ENCODE results near the gene TICAM1.
"Not testable (repeated sequence)": the region's sequence is repeated elsewhere in the genome, so short reads cannot be mapped to it uniquely, and the experiment has no call there.

The TICAM1 gene

DNA sequence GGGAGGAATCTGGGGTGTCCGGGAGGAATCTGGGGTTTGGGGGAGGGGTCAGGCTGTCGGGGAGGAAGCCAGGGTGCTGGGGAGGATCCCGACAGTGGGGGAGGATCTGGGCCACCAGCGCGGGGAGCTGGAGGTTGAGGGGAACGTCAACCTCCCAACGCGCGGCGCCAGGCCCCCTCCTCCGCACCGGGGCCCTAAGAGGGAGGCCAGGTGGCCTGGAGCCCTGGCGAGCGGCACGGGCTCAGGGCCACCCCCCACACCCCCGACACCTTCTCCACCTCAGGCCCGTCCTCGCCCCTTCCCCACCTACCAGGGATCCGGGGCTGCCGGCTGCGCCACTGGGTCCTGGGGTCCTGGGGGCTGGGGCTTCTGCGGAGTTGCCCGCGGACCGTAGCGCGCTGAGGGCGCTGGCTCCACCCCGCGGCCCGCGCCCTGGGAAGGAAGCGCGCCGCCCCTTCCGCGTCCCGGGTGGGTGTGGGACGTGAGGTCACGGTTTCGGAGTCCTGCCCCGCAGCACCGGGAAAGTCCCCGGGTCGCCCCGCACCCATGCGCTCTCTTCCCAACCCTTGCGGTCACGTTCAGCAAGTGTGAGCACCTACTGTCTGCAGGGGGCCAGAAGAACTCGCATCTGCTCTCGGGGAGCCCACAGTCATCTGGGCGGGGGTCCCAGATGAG is at the start of gene TICAM1:
TICAM1 (minus strand) TSS at position 409 of the 675 bp plus-strand sequence. CDS start 13,335 bp downstream, outside the sequence.
- DNase-seq = peak; percentile 89 to 90

DNA sequence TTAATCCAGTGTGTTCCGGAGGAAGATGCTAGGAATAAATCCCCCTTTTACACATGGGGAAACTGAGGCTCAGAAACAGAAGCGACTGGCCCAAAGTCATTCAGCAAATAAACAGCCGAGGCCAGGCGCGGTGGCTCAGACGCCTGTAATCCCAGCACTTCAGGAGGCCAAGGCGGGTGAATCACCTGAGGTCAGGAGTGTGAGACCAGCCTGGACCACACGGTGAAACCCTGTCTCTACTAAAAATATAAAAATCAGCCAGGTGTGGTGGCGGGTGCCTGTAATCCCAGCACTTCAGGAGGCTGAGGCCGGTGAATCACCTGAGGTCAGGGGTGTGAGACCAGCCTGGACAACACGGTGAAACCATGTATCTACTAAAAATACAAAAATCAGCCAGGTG is 47.5 kb upstream of the TICAM1 start:
- no peak for DNase-seq

DNA sequence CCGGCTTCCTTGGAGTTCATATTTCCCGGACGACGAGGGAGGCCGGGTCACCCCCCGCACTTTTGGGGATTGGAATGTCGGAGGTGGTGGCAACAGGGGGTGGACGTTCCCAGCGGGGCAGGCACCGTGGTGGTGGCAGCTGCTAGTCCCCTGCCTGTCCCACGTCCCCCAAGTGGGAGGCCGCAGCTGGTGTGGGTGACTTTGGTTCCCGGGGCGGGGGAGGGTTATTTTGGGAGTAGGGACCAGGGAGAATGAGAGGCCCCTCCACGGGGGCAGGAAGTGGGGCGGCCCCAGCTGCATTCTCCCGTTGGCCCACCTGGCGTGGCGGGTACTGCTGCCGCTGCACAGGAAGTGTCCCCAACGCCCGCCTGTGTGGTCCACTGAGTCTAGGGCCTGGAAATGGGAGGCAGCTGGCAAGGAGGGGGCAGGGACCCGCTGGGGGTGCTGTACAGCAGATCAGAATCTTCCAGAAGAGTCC is 47.0 kb upstream of the TICAM1 start:
- no peak for DNase-seq

DNA sequence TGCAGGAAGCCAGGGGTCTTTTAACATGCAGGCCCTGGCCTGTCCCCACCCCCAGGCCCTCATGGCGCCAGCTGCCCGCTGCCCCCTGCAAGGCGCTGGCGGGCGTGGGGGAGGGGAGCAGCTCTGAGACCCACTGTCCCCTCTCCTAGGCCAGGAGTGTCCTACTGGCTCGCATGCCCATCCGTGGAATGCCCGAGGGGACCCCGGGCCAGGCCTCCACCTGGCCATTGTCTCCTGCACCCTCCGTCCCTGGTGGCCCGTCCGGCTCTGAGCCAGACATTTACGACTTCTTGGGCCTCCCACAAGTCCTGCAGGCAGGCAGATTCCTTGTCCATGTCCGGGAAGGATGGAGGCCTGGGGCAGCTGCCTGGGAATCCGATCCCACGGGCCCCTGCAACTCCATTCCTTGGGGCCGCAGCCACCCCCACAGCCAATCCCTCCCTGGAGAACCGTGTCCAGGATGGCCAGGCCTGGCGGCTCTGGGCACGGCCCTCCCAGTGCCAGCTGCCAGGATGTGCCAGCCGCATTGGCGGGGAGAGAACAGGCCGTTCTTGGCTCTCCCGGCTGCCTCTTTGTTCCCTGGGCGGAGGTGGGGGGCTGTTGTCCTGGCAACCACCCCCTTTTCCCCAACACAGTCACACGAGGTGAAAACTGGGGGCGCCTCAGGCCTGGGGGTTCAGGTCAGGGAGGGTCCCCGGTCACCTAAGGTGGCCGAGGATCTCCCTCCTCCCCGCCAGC is 46.4 kb upstream of the TICAM1 start:
- DNase-seq = no peak

DNA sequence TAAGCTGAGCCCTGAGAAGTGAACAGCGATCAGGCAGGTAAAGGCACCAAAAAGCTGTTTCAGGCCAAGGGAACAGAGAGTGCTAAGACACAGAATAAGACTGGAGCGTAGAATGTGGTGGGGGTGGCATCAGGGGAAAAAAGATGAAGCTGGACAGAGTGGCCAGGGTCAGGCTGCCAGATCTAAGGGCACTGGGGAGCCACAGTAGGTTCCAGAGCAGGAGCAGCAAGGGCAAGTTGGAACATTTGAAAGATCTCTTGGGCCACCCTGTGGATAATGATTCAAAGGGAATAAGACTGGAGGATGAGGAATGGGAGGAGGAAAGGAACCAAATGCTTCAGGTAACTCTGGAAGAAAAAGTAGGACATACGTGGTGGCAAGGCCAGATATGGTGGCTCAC is 42.4 kb upstream of the TICAM1 start:
- DNase-seq = no peak

DNA sequence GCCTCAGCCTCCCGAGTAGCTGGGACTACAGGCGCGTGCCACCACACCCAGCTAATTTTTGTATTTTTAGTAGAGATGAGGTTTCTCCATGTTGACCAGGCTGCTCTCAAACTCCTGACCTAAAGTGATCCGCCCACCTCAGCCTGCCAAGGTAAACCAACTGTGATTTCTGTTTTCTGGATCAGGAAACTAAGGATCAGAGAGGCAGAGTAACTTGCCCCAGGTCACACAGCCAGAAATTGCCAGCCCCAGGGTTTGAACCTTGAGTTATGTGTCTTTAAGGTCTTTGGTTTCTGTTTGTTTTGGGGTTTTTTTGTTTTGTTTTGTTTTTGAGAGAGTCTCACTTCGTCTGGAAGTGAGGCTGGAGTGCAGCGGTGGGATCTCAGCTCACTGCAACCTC is 40.2 kb upstream of the TICAM1 start:
- no peak for DNase-seq

DNA sequence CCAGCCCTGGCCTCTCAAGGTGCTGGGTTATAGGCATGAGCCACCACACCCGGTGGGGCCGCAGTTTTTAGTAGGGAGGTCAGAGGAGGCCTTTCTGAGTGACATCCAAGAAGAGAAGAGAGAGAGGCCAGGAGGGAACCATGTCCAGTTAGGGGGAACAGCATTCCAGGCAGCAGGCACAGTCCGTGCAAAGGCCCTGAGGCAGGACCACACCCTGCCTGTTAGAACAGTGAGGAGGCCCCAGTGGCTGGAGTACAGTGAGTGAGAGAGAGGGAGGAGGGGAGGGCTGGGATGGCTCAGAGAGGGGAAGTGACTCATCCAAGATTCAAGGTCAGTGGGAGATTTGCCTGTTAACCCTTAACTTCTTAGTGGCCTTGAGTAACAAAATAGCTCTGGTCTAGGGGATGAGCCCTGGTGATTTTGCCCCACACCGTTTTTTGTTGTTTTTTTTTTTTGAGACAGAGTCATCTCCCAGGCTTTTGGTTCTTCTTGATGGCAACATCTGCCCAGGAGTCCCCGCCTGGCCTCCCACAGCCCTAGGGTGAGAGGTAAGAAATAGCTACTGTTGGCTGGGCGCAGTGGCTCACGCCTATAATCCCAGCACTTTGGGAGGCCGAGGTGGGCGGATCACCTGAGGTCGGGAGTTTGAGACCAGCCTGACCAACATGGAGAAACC is 38.7 kb upstream of the TICAM1 start:
- peak in 1 of 2 donors; percentile 68 for DNase-seq

DNA sequence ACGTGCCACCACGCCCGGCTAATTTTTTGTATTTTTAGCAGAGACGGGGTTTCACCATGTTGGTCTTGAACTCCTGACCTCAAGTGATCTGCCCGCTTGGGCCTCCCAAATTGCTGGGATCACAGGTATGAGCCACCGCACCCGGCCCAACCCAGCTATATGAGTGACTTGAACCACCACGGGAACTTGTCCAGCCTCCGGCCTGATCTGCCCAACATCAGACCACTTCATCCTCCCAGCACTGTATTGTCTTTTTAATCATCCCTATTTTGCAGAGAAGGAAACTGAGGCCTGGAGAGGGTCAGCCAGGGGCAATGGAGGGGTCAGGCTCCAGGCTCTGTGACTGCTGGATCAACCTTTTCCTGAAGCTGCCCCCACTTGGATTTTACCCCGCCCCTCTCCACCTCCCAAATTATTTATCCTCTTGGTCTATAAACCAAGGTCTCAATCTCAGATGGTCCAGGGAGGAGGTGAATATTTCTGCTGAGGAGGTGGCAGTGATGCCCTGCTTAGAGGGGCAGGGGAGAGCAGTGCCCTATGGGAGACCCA is 36.8 kb upstream of the TICAM1 start:
- DNase-seq = no peak

DNA sequence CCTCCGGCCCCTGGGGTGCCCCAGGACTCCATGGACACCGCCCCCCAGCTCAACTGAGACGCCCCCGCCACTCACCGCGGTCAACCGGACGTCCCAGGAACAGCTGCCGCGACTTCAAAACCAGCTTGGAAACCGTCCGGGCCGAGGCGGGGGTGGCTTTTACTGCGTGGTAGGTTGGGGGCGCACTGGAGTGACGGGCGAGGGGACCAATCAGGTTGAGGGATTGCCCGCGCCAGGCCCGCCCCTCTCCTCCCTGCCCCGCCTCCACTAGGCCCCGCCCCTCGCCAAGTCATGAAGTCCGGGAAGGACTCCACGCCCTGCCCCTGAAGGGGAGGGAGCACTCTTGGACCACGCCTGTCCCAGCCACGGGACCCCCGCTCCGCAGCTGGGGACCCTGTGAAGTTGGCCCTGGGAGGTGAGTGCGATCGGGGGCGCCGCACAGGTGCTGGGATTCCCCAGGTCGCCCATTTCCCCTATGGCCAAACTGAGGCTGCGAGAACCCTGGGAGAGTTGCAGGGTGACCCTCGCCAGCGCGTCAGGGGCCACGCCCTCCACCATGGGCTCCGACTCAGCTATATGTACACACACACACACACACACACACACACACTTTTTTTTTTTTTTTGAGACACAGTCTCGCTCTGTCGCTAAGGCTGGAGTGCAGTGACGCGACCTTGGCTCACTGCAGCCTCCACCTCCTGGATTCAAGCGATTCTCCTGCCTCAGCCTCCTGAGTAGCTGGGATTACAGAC is 36.2 kb upstream of the TICAM1 start, which contains the start of gene PLIN3:
PLIN3 (minus strand) TSS at position 134 of the 752 bp plus-strand sequence. CDS start 6,273 bp downstream, outside the sequence.
- peak; percentile 89 to 91 for DNase-seq

DNA sequence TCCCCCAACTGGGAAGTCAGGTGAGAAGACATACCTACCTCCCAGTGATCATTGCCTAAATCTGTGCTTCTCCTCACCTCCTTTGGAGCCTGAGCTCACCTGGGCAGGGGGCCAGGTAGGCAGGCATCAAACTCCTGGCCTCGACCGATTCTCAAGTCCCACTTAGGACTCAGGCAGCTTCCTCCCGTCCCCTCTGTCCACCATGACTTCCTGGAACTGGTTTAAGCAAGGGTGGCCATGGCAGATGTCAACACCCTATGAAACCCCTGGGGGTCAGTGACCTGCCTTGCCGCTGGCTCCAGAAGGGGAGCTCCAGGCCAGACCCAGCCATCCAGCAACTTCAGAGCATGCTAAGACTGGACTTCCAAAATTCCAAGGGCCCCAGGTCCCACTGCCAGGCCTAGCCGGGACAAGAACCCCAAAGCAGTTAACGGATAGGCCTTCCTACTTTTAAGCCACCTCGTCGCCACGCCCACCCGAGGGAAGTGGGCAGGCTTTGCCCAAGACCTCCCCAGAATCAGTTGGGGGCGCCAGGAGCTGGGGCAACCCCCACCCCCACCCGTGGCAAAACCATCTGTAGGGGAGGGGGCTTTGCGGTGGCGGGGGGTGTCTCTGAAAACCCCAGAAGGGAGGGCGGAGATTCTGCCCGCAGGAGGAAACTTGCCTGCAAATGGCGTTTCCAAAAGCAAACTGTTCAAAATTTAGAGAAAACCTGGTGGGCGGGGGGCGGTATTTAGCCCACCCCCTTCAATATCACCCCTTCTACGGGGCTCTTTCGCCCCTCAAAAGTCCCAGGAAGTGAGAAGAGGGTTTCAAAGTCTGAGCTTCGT is 35.3 kb upstream of the TICAM1 start:
- peak; percentile 55 to 59 for DNase-seq

DNA sequence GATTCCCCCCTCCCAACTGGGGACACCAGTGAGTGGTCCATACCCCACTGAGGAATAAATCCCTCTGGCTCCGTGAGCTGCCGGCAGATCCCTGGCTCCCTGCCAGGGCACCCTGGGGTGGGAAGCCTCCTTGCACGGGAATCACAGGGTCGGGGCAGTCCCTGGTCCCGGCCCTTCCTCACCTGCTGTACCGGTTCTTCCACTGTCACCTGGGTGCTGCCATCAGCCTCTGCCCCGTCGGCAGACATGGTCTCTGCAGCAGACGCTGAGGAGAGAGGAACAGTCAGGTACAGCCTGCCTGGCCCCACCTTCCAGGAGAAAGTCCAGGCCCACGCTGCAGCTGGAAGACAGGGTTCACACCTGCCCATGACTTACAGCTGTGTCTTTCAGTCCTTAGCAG is 29.6 kb upstream of the TICAM1 start:
- no peak for DNase-seq

DNA sequence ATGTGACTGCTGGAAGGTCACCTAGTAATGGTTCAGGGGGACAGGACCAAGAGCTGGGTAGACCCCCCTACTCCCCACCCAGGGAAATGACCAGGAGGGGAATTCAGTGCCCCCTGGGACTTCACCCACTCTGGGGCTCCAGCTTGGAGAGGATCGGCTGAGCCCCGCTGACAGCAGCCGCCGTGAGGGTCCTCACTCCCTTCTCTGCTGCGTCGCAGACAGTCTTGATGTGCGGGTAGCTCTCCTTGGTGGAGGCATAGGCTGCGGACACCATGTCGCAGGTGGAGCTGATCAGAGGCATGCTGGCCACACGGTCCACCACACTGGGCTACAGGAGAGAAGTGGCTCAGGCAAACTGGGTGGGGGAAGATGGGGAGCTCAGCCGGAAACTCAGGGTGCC is 28.2 kb upstream of the TICAM1 start:
- no peak for DNase-seq

DNA sequence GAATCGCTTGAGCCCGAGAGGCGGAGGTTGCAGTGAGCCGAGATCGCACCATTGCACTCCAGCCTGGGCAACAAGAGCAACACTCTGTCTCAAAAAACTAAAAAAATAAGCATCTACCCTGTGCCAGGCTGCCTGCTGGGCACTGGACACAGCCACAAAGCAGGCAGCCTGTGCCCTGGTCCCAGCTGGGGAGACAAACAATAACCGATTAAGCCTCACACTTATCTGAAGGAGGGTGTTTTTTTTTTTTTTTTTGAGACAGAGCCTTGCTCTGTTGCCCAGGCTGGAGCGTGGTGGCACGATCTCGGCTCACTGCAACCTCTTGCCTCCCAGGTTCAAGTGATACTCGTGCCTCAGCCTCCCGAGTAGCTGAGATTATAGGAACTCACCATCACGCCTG is 25.0 kb upstream of the TICAM1 start:
- DNase-seq = not testable (repeated sequence)

DNA sequence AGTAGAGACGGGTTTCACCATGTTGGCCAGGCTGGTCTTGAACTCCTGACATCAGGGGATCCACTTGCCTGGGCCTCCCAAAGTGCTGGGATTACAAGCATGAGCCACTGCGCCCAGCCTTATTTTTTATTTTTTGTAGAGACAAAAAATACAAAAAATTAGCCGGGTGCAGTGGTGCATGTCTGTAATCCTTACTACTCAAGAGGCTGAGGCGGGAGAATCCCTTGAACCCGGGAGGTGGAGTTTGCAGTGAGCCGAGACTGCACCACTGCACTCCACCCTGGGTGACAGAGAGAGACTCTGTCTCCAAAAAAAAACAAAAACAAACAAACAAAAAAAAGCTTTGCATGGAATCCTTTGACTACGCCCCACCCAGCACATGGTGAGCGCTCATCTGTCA is 22.0 kb upstream of the TICAM1 start:
- DNase-seq = not testable (repeated sequence)

DNA sequence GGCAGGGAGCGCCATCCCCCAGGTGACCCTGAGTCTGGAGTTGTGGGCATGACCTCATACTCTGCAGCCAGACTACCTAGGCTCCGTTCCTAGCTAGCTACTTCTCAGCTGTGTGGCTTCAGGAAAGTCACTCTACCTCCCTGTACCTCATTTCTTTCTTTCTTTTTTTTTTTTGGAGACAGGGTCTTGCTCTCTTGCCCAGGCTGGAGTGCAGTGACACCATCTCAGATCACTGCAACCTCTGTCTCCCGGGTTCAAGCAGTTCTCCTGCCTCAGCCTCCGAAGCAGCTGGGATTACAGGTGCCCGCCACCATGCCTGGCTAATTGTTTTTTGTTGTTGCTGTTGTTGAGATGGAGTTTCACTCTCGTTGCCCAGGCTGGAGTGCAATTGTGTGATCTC is 21.0 kb upstream of the TICAM1 start:
- no peak for DNase-seq

DNA sequence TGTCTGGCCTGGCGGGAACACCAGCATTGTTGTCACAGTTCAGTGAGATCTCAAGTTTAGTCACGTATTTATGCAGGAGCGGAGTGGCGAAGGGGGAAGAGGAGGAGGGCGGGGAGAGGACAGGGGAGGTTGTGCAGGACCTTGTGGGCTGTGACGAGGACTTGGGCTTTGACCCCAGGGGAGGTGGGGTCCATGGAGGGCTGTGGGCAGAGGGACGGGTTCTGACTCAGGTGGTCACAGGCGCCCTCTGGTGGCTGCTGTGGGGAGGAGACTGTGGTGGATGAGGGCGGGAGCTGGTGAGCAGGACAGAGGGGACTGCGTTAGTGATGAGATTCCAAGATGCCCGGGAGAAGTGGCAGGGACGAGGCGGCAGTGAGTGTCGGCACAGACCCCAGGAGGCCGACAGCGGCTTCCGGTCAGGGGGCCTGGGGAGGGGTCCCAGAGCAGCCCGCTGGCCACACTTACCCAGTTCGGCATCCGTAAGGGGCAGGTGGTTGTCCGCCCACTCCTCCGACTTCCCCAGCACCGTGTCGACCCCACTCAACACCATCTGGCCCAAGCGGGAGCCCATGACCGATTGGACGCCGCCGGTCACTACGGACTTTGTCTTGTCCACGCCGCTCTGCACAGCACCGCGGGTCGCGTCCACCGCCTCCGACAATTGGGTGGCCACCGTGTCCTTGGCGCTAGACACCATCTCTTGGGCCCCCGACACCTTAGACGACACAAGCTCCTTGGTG is 20.2 kb upstream of the TICAM1 start:
- peak; percentile 71 to 75 for DNase-seq

DNA sequence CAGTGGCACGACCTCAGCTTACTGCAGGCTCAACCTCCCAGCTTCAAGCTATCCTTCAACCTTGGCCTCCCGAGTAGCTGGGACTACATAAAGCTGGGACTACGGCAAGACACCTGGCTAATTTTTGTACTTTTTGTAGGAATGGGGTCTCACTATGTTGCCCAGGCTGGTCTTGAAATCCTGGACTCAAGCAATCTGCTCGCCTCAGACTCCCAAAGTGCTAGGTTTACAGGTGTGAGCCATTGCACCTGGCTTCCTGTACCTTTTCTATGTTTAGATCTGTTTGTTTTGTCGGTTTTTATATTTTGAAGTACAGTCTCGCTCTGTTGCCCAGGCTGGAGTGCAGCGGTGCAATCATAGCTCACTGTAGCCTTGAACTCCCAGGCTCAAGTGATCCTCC is 17.5 kb upstream of the TICAM1 start:
- no peak for DNase-seq

DNA sequence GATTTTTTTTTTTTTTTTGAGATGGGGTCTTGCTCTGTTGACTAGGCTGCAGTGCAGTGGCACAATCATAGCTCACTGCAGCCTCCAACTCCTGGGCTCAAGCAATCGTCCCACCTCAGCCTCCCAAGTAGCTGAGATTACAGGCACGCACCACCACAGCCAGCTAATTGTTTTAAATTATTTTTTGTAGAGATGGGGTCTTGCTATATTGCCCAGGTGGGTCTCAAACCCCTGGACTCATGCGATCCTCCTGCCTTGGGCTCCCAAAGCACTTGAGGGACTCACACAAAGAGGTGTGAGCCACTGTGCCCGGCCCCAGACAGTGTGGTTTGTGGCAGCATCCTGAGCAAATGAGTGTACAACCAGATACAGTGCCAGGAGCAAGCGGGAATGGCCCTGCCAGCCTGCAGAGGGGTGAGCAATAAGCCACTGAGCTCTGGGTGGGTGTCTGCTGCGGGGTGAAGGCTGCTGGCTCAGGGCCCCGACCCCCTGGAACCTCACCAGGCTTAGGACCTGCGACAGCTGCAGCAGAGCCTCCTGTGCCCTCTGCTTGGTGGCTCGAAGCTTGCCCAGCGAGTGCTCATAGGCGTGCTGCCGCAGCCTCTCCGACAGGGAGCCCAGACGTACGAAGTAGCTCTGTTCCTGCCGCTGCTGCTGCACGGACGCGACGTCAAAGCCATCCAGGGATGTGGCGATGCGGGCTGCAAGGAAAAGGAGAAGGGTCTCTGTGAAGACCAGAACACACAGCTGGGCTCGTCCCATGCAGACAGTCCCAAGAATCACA is 15.9 kb upstream of the TICAM1 start:
- no peak for DNase-seq

DNA sequence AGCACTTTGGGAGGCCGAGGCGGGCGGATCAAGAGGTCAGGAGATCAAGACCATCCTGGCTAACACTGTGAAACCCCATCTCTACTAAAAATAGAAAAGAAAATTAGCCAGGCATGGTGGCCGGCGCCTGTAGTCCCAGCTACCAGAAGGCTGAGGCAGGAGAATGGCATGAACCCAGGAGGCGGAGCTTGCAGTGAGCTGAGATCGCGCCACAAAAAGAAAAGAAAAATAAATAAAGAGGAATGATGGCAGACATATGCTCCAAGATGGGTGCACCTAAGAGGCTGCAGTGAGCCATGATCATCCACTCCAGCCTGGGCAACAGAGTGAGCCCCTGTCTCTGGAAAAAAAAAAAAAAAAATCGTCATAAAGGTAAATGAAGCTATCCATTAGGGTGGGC is 14.5 kb upstream of the TICAM1 start:
- not testable (repeated sequence) for DNase-seq

Measured in CD4-positive, alpha-beta T cell treated with Interleukin-1 beta for 1 hour (primary cell).